ENCODE data around the gene DSCAML1.

The DSCAML1 gene

DNA sequence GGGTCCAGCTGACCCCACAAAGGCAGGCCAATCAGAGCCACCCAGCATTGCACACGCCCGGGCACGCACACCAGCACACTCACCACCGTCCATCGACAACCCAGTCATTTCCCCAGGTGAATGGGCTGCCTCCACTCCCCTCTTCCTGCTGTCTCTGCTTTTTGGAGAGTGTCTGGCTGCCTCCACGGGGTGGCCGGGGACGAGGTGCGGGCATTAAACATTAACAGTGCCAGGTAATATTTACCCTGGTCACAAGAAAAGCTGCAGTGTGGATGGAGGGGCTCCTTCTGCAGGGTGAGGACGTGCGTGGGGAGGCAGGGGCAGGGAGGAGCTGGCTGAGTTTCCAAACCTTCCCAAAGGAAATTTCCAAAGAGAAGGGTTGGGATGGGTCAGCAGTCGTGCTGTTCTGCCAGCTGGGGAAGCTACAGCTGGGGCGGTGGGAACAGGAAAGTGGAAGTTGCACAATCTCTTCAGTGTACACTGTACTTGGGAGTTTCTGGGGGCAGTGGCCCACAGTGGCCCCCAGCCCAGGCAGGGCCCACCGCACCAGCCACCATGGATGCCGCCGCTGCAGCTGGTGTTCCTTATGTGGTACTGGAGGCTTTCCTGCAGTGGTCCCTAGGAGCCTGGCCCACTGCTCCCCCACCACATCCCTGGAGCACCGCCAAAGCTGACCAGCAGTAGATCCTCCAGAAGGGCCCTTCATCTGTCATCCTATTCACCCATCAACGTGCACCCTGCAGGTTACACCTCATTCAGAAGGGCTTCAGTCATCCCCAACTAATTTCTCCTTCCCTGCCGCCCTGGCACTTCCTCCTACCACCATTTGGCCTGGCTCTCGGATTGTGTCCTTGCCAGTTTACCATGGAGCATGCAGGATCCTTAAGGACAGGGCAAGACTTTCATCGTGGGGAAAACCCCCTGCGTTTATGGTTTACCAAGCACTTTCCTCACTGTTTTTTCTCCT lies 27.8 kb upstream of the DSCAML1 start, which contains the start of gene FXYD2:
Gene FXYD2, minus strand, starts transcription at position 174 of the 967 bp plus-strand sequence. Its CDS starts 66 bp downstream, at position 108.
- no peaks in the 10 kb centered on the region for H3K27me3 ChIP-seq
- H3K4me3 ChIP-seq (ENCODE audit: low read depth, low read length), result no peak within 1 kb of the TSS
- no peaks in the 10 kb centered on the region for H3K9me3 ChIP-seq
- DNase-seq, result no peak
- no peak for TF ChIP-seq CTCF (IDR thresholded peaks at IDR 0.05; ENCODE audit: low read depth, low read length)
- H3K4me1 ChIP-seq, result peaks cover 10% of the 10 kb centered on the region; the same call in 1 of the 2 replicates
- H3K36me3 ChIP-seq, result no peaks in the 10 kb centered on the region

DNA sequence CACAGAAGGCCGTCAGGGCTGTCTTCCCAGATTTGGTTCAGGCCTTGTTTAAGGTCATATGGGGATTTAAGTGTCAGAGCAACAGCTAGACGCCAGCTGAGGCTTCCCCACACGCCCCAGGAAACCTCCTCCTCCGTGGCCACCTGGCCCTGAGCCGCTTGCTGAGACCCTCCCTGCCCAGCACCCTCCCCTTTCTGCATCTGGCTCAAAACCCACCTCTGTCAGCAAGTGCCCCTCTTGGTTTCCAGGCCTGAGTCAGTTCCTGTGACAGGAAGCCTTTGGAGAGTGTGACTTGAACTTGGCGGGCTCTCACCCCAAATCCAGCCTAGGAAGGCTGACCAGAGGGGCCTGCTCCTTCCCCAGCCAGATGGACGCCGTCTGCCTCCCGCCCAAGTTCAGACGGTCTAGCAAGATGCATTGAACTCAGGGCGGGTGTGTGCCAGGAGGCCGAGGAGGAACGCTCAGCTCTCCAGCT lies 27.0 kb upstream of the DSCAML1 start:
- Histone ChIP-seq H3K36me3 (no peaks in the 10 kb centered on the region), H3K27me3 (no peaks in the 10 kb centered on the region), H3K4me3 (ENCODE audit: low read depth, low read length) (no peak overlapping the region), H3K4me1 (peaks cover 7% of the 10 kb centered on the region; the same call in 1 of the 2 replicates), H3K9me3 (no peaks in the 10 kb centered on the region)
- TF ChIP-seq CTCF (IDR thresholded peaks at IDR 0.05; ENCODE audit: low read depth, low read length), result no peak
- no peak for DNase-seq

DNA sequence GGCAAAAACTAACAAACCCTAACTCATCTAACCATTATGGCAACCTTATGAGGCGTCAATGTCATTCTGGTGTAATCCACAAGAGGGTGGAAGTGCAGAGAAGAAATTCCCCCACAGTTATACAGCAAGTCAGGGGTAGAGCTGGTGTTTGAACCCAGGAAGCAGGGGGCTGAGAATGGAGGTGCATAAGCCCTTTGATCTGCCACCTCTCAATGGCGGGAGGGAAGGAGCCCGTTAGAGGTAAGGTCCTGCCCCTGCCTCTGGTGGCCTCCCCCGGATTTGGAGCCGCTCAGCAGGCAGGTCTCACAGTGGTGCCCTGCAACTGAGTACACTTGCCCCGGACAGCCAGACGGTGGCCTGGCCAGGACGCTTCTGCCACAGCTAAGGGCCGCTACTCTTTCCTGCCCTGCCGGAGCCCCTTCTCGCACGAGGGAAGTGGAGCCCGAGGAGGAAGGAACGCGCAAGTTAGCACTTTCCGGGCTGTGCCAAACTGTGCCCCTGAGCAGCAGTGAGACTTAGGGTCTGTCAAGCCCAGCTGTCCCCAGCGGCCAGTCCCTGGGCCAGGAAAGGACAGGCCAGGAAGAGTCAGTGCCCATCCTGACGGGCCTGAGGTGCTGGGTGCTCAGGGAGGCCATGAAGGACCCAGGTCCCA lies 26.4 kb upstream of the DSCAML1 start:
- H3K4me1 ChIP-seq, result peaks cover 2% of the 10 kb centered on the region; the same call in 1 of the 2 replicates
- peak; percentile 55 for TF ChIP-seq CTCF (IDR thresholded peaks at IDR 0.05; ENCODE audit: low read depth, low read length)
- no peak for DNase-seq
- H3K27me3 ChIP-seq, result no peaks in the 10 kb centered on the region
- H3K9me3 ChIP-seq, result no peaks in the 10 kb centered on the region
- no peaks in the 10 kb centered on the region for H3K36me3 ChIP-seq
- H3K4me3 ChIP-seq (ENCODE audit: low read depth, low read length), result no peak overlapping the region

DNA sequence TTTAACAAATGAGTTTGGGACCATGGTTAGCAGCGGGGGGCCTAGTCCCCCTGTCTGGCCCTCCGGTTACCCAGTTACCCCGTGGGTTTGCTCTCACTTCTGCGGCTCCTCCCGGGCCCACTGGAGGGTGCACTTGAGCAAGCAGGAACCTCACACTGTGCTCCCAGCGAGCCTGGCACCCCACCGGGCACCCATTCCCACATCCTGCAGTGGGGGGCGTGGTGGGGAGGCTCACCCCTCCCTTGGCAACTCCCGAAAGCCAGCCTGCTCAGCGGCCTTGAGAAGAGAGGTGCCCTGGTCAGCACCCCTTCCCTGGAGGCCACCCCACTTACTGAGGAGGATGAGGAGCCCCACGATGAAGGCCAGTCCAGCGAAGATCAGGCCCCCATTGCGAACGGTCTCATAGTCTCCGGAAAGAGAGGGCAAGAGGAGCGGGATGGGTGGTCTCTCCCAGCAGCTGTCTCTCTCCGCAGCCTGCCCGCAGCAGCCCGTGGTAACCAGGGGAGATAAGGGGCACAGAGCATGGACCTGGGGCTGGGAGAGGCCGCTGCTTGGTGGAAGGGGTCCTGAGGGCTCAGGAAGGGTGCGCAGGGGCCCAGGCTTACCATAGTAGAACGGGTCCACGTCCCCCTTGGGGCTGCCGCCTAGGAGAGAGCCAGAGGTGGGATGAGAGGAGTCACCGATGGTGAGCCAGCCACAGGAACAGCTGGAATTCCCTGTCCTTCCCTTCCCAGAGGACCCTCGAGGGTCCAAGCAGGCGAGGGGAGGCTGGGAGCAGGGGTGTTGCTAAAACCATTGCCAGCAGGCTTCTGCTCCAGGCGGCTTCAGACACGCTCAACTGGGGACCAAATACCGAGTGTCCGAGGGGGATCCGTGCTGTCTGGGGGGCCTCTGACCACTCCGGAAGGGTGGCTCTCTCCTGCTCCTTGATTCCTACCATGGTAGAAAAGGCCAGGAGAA lies 25.3 kb upstream of the DSCAML1 start:
- Histone ChIP-seq H3K4me1 (peaks cover 6% of the 10 kb centered on the region), H3K27me3 (no peaks in the 10 kb centered on the region), H3K4me3 (ENCODE audit: low read depth, low read length) (no peak overlapping the region), H3K9me3 (no peaks in the 10 kb centered on the region), H3K36me3 (no peaks in the 10 kb centered on the region)
- TF ChIP-seq CTCF (IDR thresholded peaks at IDR 0.05; ENCODE audit: low read depth, low read length), result peak; percentile 84
- peak; percentile 73 for DNase-seq

- no peak for TF ChIP-seq CTCF (IDR thresholded peaks at IDR 0.05; ENCODE audit: low read depth, low read length)
- Histone ChIP-seq H3K4me1 (peaks cover 15% of the 10 kb centered on the region), H3K9me3 (no peaks in the 10 kb centered on the region), H3K4me3 (ENCODE audit: low read depth, low read length) (no peak overlapping the region), H3K27me3 (no peaks in the 10 kb centered on the region), H3K36me3 (no peaks in the 10 kb centered on the region)
- DNase-seq, result no peak
Observed at GRCh38 chr11:117821431-117821830, 24.4 kb upstream of the DSCAML1 start.
